GM12878 (cell line): ENCODE results near the gene DIPK1A. TPM values are rescaled to one million over a fixed set of nuclear protein-coding genes. Genes with fewer than 3 reads are reported as not detected.

Experiments
- ATAC-seq: fragments of 200-7000 bp; cut with Tn5 transposase; 3 replicates; pipeline ENCODE4 v1.9.1; 2020; ENCODE audit warnings: mild to moderate bottlenecking, moderate library complexity
- BruUV-seq: library from RNA; stranded (reverse); fragments of 400-500 nt; replicated peaks from 2 replicates; lab custom pipeline; 2021; lab: Mats Ljungman, UMichigan
- CTCF ChIA-PET: fragments of 300-600 bp; sonication (Branson Sonifier 250); formaldehyde crosslinking; extraction: SDS; loops from one replicate; lab custom pipeline; 2021; ENCODE audit warnings: inconsistent platforms; lab: Yijun Ruan, JAX
- POLR2A ChIA-PET: fragments of 350-600 bp; formaldehyde crosslinking; extraction: SDS; loops from one replicate; lab custom pipeline; 2021; ENCODE audit warnings: inconsistent platforms; lab: Charles Lee
- RAD21 ChIA-PET: fragments of 300-600 bp; sonication (Branson Sonifier 250); formaldehyde crosslinking; loops from one replicate; lab custom pipeline; 2023; ENCODE audit warnings: antibody characterized with exemption; ENCODE audit not compliant: unreplicated experiment; lab: Charles Lee
- SMC1A ChIA-PET: fragments of 300-600 bp; sonication (Branson Sonifier 250); formaldehyde crosslinking; loops from one replicate; lab custom pipeline; 2023; ENCODE audit not compliant: unreplicated experiment, uncharacterized antibody; lab: Charles Lee
- DNase-seq: peaks from one replicate; pipeline ENCODE4 v3.0.0-alpha.2; 2011; ENCODE audit warnings: low read depth, low spot score
- FAIRE-seq: peaks from 3 replicates; lab custom pipeline; 2011; peaks lifted over from hg19 to GRCh38; lab: Jason Lieb, UNC
- H2AFZ ChIP-seq: 2 replicates; pipeline ENCODE4 v1.6.0; 2011; ENCODE audit warnings: low read depth, low read length, control low read depth; ENCODE audit not compliant: control insufficient read depth
- H3K27ac ChIP-seq: 2 replicates; pipeline ENCODE4 v1.5.1; 2011; ENCODE audit warnings: control low read depth; ENCODE audit not compliant: control insufficient read depth, insufficient read depth
- H3K27me3 ChIP-seq, 2 experiments: replicated peaks in 1 of 2; 2 replicates each; pipeline versions ENCODE4 v1.6.0 to v1.6.1; 2011; ENCODE audit warnings: low read length in 1 of 2; ENCODE audit not compliant: control insufficient read depth in 2 of 2, insufficient read depth in 2 of 2
- H3K36me3 ChIP-seq, 2 experiments: 2 replicates each; pipeline ENCODE4 v1.5.1; 2011; ENCODE audit warnings: low read length in 1 of 2; ENCODE audit not compliant: control insufficient read depth in 2 of 2, insufficient read depth in 2 of 2
- H3K4me1 ChIP-seq: 2 replicates; pipeline ENCODE4 v1.6.1; 2011; ENCODE audit warnings: mild to moderate bottlenecking, low read length, moderate library complexity, mixed read lengths; ENCODE audit not compliant: control insufficient read depth, insufficient read depth
- H3K4me2 ChIP-seq: 2 replicates; pipeline ENCODE4 v1.6.0; 2011; ENCODE audit warnings: control low read depth; ENCODE audit not compliant: control insufficient read depth, insufficient read depth
- H3K4me3 ChIP-seq: fragments of 200-600 bp; sonication (generic); 2 replicates; pipeline ENCODE4 v1.5.1; 2016
- H3K79me2 ChIP-seq: 2 replicates; pipeline ENCODE4 v1.6.0; 2011; ENCODE audit warnings: low read length; ENCODE audit not compliant: control insufficient read depth, insufficient read depth
- H3K9ac ChIP-seq: 2 replicates; pipeline ENCODE4 v1.8.0; 2011; ENCODE audit warnings: low read length, control low read depth, mixed read lengths; ENCODE audit not compliant: control insufficient read depth, insufficient read depth
- H3K9me3 ChIP-seq: replicated peaks from 3 replicates; pipeline ENCODE4 v1.5.1; 2011; ENCODE audit warnings: mild to moderate bottlenecking, low read length; ENCODE audit not compliant: control insufficient read depth, insufficient read depth
- H4K20me1 ChIP-seq: 2 replicates; pipeline ENCODE4 v1.6.0; 2011; ENCODE audit not compliant: control insufficient read depth, insufficient read depth
- DPF2 ChIP-seq: fragments of 450-650 bp; IDR thresholded peaks from 2 replicates; pipeline ENCODE4 v1.6.1; 2017; ENCODE audit warnings: mild to moderate bottlenecking
- EGR1 ChIP-seq, 2 experiments: IDR thresholded peaks; 1 replicate in 1 of 2; 2 replicates in 1 of 2; pipeline ENCODE4 v1.6.1; 2011 to 2012; ENCODE audit warnings: low read depth in 2 of 2, low read length in 2 of 2, borderline replicate concordance in 1 of 2, mild to moderate bottlenecking in 1 of 2, moderate library complexity in 1 of 2
- EP300 ChIP-seq, 2 experiments: fragments of 150-350 bp in 1 of 2; IDR thresholded peaks; 2 replicates each; pipeline ENCODE4 v1.6.1; 2011 to 2012; ENCODE audit warnings: low read depth in 2 of 2, low read length in 2 of 2, borderline replicate concordance in 1 of 2, improper control_type of control experiment in 1 of 2, inconsistent platforms in 1 of 2; ENCODE audit not compliant: control insufficient read depth in 1 of 2
- GATAD2B ChIP-seq: fragments of 450-650 bp; conservative IDR thresholded peaks from 2 replicates; pipeline ENCODE4 v1.6.1; 2017; ENCODE audit warnings: low read depth, mild to moderate bottlenecking, moderate library complexity
- IRF3 ChIP-seq: fragments of 450-650 bp; IDR thresholded peaks from 2 replicates; pipeline ENCODE4 v1.6.1; 2014; ENCODE audit warnings: mild to moderate bottlenecking
- IRF4 ChIP-seq: IDR thresholded peaks from 2 replicates; pipeline ENCODE4 v1.6.1; 2011; ENCODE audit warnings: low read depth, low read length
- RBBP5 ChIP-seq: fragments of 200-600 bp; sonication (generic); conservative IDR thresholded peaks from 2 replicates; pipeline ENCODE4 v1.6.1; 2016
- TAF1 ChIP-seq: IDR thresholded peaks from 2 replicates; pipeline ENCODE4 v1.6.1; 2011; ENCODE audit warnings: mild to moderate bottlenecking, low read depth, low read length, borderline replicate concordance
- USF2 ChIP-seq: IDR thresholded peaks from 2 replicates; pipeline ENCODE4 v1.6.1; 2011; ENCODE audit warnings: low read depth, low read length, improper control_type of control experiment, borderline replicate concordance
- ZBED1 ChIP-seq: IDR thresholded peaks from 2 replicates; pipeline ENCODE4 v1.6.1; 2016; ENCODE audit warnings: borderline replicate concordance
- ZNF24 ChIP-seq: fragments of 450-650 bp; IDR thresholded peaks from 2 replicates; pipeline ENCODE4 v1.6.1; 2017; ENCODE audit warnings: antibody characterized with exemption, mild to moderate bottlenecking
- ZNF592 ChIP-seq: fragments of 450-650 bp; IDR thresholded peaks from 2 replicates; pipeline ENCODE4 v1.6.1; 2017; ENCODE audit warnings: mild to moderate bottlenecking, moderate library complexity
- ZSCAN29 ChIP-seq: fragments of 450-650 bp; IDR thresholded peaks from 2 replicates; pipeline ENCODE4 v1.6.1; 2017; ENCODE audit warnings: mild to moderate bottlenecking, moderate library complexity
- WGBS: methylation state at CpG from one replicate; pipeline ENCODE4 v1.1.6; 2016; ENCODE audit warnings: low lambda C conversion rate; ENCODE audit not compliant: insufficient replicate concordance, insufficient coverage; ENCODE audit errors: missing lambda C conversion rate; 5-methylcytosine and 5-hydroxymethylcytosine counted together
- in situ Hi-C: fragments of 300-500 bp; cut with MboI; formaldehyde crosslinking; loops from 9 replicates; pipeline ENCODE4 v1.14.3; 2018; ENCODE audit warnings: mixed read lengths
- intact Hi-C: fragments of 100-400 bp; cut with micrococcal nuclease; formaldehyde crosslinking; loops from one replicate; pipeline ENCODE4 v1.14.2; 2022; ENCODE audit not compliant: unreplicated experiment
- polyA plus RNA-seq, 11 experiments: library from polyadenylated mRNA; depleted of rRNA in 4 of 11; unstranded in 6 of 11; stranded (reverse) in 5 of 11; fragments of >200 nt; fragmentation: Nextera tagmentation in 4 of 11; fragmentation: Illumina TruSeq in 1 of 11; extraction: Ambion mirVana in 4 of 11; extraction: Trizol in 1 of 11; gene quantifications; 1 replicate in 1 of 11; 2 replicates in 10 of 11; pipeline versions ENCODE4 v1.2.1 to v1.2.3, GENCODE V29; 2011 to 2016; ENCODE audit warnings: inconsistent platforms in 2 of 11, missing spikeins in 2 of 11, low read depth in 1 of 11
- total RNA-seq, 4 experiments: library from RNA; depleted of rRNA in 3 of 4; stranded (reverse); fragments of >200 nt in 3 of 4; fragmentation: Illumina TruSeq in 1 of 4; extraction: Trizol in 1 of 4; gene quantifications; 2 replicates each; pipeline versions ENCODE4 v1.2.1 to v1.2.3, GENCODE V29; 2013 to 2021
- TF ChIP-seq, protein P1 (sequence below): fragments of 450-650 bp; IDR thresholded peaks from 2 replicates; pipeline ENCODE4 v1.6.1; 2016; ENCODE audit warnings: mild to moderate bottlenecking
- TF ChIP-seq, protein P2 (sequence below): IDR thresholded peaks from 2 replicates; pipeline ENCODE4 v1.6.1; 2012; ENCODE audit warnings: low read depth, low read length, improper control_type of control experiment

The DIPK1A gene
- total and polyA plus RNA-seq, 10 of the 15 experiments (the other 5 are each of a cell fraction or from before 2014, with no cell fraction given): 4.9 to 15.0 (median 9.7) TPM

GRCh38 chr1:92913093-92913819 is 48.0 kb downstream of the DIPK1A start:
- Histone ChIP-seq H3K4me3 (no peak overlapping the region), H3K9me3 (no peaks in the 10 kb centered on the region), H2AFZ (no peak overlapping the region), H3K4me2 (no peak overlapping the region), H3K4me1 (no peaks in the 10 kb centered on the region), H3K9ac (no peak overlapping the region), H3K36me3 (peaks cover 0 to 3% of the 10 kb centered on the region in 2 experiments; a peak in 1 of 4 replicates), H3K27ac (no peak overlapping the region), H3K79me2 (no peaks in the 10 kb centered on the region; the same call in none of the 2 replicates), H3K27me3 (no peaks in the 10 kb centered on the region), H4K20me1 (no peaks in the 10 kb centered on the region)
- intact Hi-C loops (no loop called here), in situ Hi-C loops (no loop called here)
- DNase-seq (no peak), ATAC-seq (no peak), FAIRE-seq (no peak)
- CTCF ChIA-PET: interaction anchor here (0.6 to 2.3 kb wide), 17 partner anchors 9 to 80 kb away, joined by 3 to 10 read pairs (median 4); no protein-coding TSS in a partner anchor
- POLR2A ChIA-PET: interaction anchor here (1.0 to 1.3 kb wide), 5 partner anchors 10 to 130 kb away, joined by 3 to 5 read pairs (median 4); no protein-coding TSS in a partner anchor
- SMC1A ChIA-PET: interaction anchor here (1.1 to 3.5 kb wide), 8 partner anchors 9 to 81 kb away, joined by 3 to 20 read pairs (median 6); no protein-coding TSS in a partner anchor
- BruUV-seq: no TSS peak
- WGBS: 94% methylated on average over 3 of the region's 3 CpGs
- RAD21 ChIA-PET: interaction anchor here (0.8 to 1.9 kb wide), 6 partner anchors 30 to 81 kb away, joined by 3 to 5 read pairs (median 4); no protein-coding TSS in a partner anchor
- TF ChIP-seq ZSCAN29 (no peak), GATAD2B (no peak), RBBP5 (no peak), EP300 (IDR thresholded peaks at IDR 0.05; ENCODE audit: borderline replicate concordance in 1 of 2, control insufficient read depth in 1 of 2, low read depth in 2 of 2, low read length in 2 of 2) (no peak), USF2 (no peak), EGR1 (IDR thresholded peaks at IDR 0.05; ENCODE audit: borderline replicate concordance in 1 of 2, low read depth in 2 of 2, low read length in 2 of 2) (no peak), TAF1 (no peak), DPF2 (no peak), ZNF24 (no peak), ZBED1 (no peak), IRF3 (no peak), IRF4 (no peak), ZNF592 (no peak)
- TF ChIP-seq, protein P1, sequence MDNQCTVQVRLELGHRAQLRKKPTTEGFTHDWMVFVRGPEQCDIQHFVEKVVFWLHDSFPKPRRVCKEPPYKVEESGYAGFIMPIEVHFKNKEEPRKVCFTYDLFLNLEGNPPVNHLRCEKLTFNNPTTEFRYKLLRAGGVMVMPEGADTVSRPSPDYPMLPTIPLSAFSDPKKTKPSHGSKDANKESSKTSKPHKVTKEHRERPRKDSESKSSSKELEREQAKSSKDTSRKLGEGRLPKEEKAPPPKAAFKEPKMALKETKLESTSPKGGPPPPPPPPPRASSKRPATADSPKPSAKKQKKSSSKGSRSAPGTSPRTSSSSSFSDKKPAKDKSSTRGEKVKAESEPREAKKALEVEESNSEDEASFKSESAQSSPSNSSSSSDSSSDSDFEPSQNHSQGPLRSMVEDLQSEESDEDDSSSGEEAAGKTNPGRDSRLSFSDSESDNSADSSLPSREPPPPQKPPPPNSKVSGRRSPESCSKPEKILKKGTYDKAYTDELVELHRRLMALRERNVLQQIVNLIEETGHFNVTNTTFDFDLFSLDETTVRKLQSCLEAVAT: no peak
- TF ChIP-seq, protein P2, sequence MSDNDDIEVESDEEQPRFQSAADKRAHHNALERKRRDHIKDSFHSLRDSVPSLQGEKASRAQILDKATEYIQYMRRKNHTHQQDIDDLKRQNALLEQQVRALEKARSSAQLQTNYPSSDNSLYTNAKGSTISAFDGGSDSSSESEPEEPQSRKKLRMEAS: no peak
